Peyer's patch (tissue), 4 donors: ENCODE results near the gene SH3TC2. TPM values are rescaled to one million over a fixed set of nuclear protein-coding genes. Genes with fewer than 3 reads are reported as not detected.

Experiments
- DNase-seq, 3 donors: peaks; one replicate each; pipeline ENCODE4 v3.0.0-alpha.2; 2017 to 2019
- H3K27ac ChIP-seq, 4 donors: fragments of 200-600 bp; sonication (generic); one replicate each; pipeline ENCODE4 v1.5.1; 2016 to 2019
- H3K27me3 ChIP-seq, 2 donors: fragments of 200-600 bp; sonication (generic); one replicate each; pipeline ENCODE4 v1.5.1; 2019
- H3K36me3 ChIP-seq, 3 donors: fragments of 200-600 bp; sonication (generic); one replicate each; pipeline ENCODE4 v1.5.1; 2016 to 2019
- H3K4me1 ChIP-seq, 4 donors: fragments of 200-600 bp; sonication (generic); one replicate each; pipeline ENCODE4 v1.5.1; 2016 to 2019
- H3K4me3 ChIP-seq, 4 donors: fragments of 200-600 bp; sonication (generic); 1 replicate in 3 of 4; 2 replicates in 1 of 4; pipeline ENCODE4 v1.5.1; 2016 to 2019; ENCODE audit warnings: mild to moderate bottlenecking in 1 of 4
- H3K9me3 ChIP-seq, 4 donors: fragments of 200-600 bp; sonication (generic); one replicate each; pipeline ENCODE4 v1.5.1; 2016 to 2019; ENCODE audit warnings: mild to moderate bottlenecking in 1 of 4
- CTCF ChIP-seq, 6 experiments: fragments of 450-650 bp in 4 of 6; fragments of 200-600 bp in 2 of 6; sonication (generic) in 1 of 6; IDR thresholded peaks; one replicate each; pipeline ENCODE4 v1.5.1; 2017 to 2019; ENCODE audit warnings: antibody characterized with exemption in 6 of 6, mild to moderate bottlenecking in 3 of 6, moderate library complexity in 1 of 6
- POLR2A ChIP-seq, 2 donors: fragments of 450-650 bp; IDR thresholded peaks; one replicate each; pipeline ENCODE4 v1.5.1; 2017; ENCODE audit warnings: antibody characterized with exemption in 2 of 2, mild to moderate bottlenecking in 2 of 2, moderate library complexity in 2 of 2
- total RNA-seq, 4 donors: library from RNA; depleted of rRNA; stranded (reverse); fragments of >200 nt; gene quantifications; one replicate each; pipeline ENCODE4 v1.1.0, GENCODE V29; 2016

SH3TC2 gene
- total RNA-seq, 4 donors from 2014 or later = 0.57 to 1.3 (median 0.76) TPM

DNA sequence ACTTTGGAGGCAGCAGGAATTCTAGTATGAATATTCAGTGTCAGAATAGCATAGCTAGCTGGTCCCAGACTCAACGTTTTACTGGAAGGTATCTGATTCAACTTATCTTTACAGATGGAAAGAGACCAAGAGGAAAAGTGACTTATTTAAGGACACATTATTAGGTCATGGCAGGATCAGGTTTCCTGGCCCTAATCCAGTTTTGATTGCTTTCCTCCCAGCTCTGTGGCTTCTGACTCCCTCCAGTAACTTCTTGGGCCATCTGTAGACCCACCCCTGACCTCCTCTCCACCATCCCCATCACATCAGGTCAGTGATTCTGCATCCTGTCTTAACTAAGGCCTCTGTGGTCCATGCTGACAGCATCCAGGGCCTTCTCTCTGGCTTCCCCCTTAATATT lies 38.4 kb downstream of the SH3TC2 start:
- Histone ChIP-seq H3K27me3 (no peaks in the 10 kb centered on the region), H3K36me3 (no peaks in the 10 kb centered on the region), H3K4me3 (no peak overlapping the region), H3K9me3 (no peaks in the 10 kb centered on the region), H3K4me1 (no peaks in the 10 kb centered on the region), H3K27ac (no peak overlapping the region)
- no peak for TF ChIP-seq CTCF (IDR thresholded peaks at IDR 0.05)
- TF ChIP-seq POLR2A (IDR thresholded peaks at IDR 0.05) = no peak
- no peak for DNase-seq

GRCh38 chr5:149022200-149022599 lies 40.7 kb downstream of the SH3TC2 start:
- no peak for DNase-seq
- H3K4me1 ChIP-seq = no peaks in the 10 kb centered on the region
- no peaks in the 10 kb centered on the region for H3K36me3 ChIP-seq
- H3K27ac ChIP-seq = no peak overlapping the region
- H3K4me3 ChIP-seq = no peak overlapping the region
- TF ChIP-seq CTCF (IDR thresholded peaks at IDR 0.05) = no peak
- no peak for TF ChIP-seq POLR2A (IDR thresholded peaks at IDR 0.05)
- H3K27me3 ChIP-seq = no peaks in the 10 kb centered on the region
- H3K9me3 ChIP-seq = no peaks in the 10 kb centered on the region

DNA sequence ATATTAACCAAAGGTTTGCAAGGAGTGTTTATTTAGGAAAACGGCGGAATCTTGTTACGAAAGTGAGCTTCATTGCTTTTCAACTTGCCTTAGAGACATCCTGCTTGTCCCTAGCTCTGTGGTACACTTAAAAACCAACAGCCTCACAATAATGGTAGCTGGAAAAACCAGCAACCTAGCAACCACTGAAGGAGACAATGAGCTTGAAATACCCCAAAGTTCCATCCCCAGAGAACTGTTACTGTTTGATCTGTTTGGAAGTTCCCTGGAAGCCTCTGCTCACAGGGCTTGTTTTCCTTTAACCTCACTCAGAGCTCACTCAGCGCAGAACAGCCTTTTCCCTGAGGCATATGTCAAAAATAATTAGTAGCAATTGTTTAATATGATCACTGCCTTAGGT lies 43.2 kb downstream of the SH3TC2 start:
- H3K9me3 ChIP-seq = no peaks in the 10 kb centered on the region
- H3K4me1 ChIP-seq = no peaks in the 10 kb centered on the region
- TF ChIP-seq POLR2A (IDR thresholded peaks at IDR 0.05) (no peak), CTCF (IDR thresholded peaks at IDR 0.05) (no peak)
- H3K36me3 ChIP-seq = no peaks in the 10 kb centered on the region
- no peak for DNase-seq
- H3K27me3 ChIP-seq = no peaks in the 10 kb centered on the region
- no peak overlapping the region for H3K27ac ChIP-seq
- H3K4me3 ChIP-seq = no peak overlapping the region

GRCh38 chr5:149018909-149019443 lies 43.9 kb downstream of the SH3TC2 start:
- Histone ChIP-seq H3K4me3 (no peak overlapping the region), H3K27me3 (no peaks in the 10 kb centered on the region), H3K4me1 (no peaks in the 10 kb centered on the region), H3K9me3 (no peaks in the 10 kb centered on the region), H3K27ac (no peak overlapping the region), H3K36me3 (no peaks in the 10 kb centered on the region)
- no peak for TF ChIP-seq POLR2A (IDR thresholded peaks at IDR 0.05)
- TF ChIP-seq CTCF (IDR thresholded peaks at IDR 0.05) = no peak
- no peak for DNase-seq

- H3K4me1 ChIP-seq = no peaks in the 10 kb centered on the region
- no peak overlapping the region for H3K4me3 ChIP-seq
- TF ChIP-seq POLR2A (IDR thresholded peaks at IDR 0.05) = no peak
- TF ChIP-seq CTCF (IDR thresholded peaks at IDR 0.05) = no peak
- H3K9me3 ChIP-seq = no peaks in the 10 kb centered on the region
- H3K36me3 ChIP-seq = no peaks in the 10 kb centered on the region
- no peaks in the 10 kb centered on the region for H3K27me3 ChIP-seq
- no peak for DNase-seq
- H3K27ac ChIP-seq = no peak overlapping the region
Measured at GRCh38 chr5:149017636-149018035, 45.2 kb downstream of the SH3TC2 start.

- Histone ChIP-seq H3K4me3 (no peak overlapping the region), H3K4me1 (no peaks in the 10 kb centered on the region), H3K9me3 (no peaks in the 10 kb centered on the region), H3K36me3 (no peaks in the 10 kb centered on the region), H3K27me3 (no peaks in the 10 kb centered on the region), H3K27ac (no peak overlapping the region)
- DNase-seq = no peak
- no peak for TF ChIP-seq CTCF (IDR thresholded peaks at IDR 0.05)
Measured at GRCh38 chr5:149015561-149015960, 47.3 kb downstream of the SH3TC2 start.
